Myocyte (in vitro differentiated cells): ENCODE results near the gene ZNF692. TPM values are rescaled to one million over a fixed set of nuclear protein-coding genes. Genes with fewer than 3 reads are reported as not detected.
A peak's percentile ranks its signal among the peaks of the same experiment; 100 is the strongest.
"Not testable (repeated sequence)": the region's sequence is repeated elsewhere in the genome, so short reads cannot be mapped to it uniquely, and the experiment has no call there.

Source experiments
- DNase-seq: peaks from one replicate; pipeline ENCODE4 v3.0.0-alpha.2; 2012; ENCODE audit warnings: low read depth
- microRNA-seq: library from miRNA; unstranded; fragments of <30 nt; microRNA quantifications from one replicate; pipeline ENCODE4, GENCODE V29; 2016
- total RNA-seq: library from RNA; depleted of rRNA; stranded (reverse); fragments of >200 nt; gene quantifications from 2 replicates; pipeline ENCODE4 v1.2.3, GENCODE V29; 2014

Gene ZNF692
- total RNA-seq, 1 donor from 2014 or later: 61.7 TPM

- no peak for DNase-seq
Observed at GRCh38 chr1:248810000-248810726, 48.7 kb downstream of the ZNF692 start.

GRCh38 chr1:248808876-248809275, 50.0 kb downstream of the ZNF692 start:
- no peak for DNase-seq

- peak; percentile 47 for DNase-seq
Observed at GRCh38 chr1:248807067-248807737, 51.7 kb downstream of the ZNF692 start.

GRCh38 chr1:248805876-248806275, 53.0 kb downstream of the ZNF692 start:
- DNase-seq: peak; percentile 88

- no peak for DNase-seq
Observed at GRCh38 chr1:248804771-248805681, 53.9 kb downstream of the ZNF692 start.

GRCh38 chr1:248803501-248803900, 55.4 kb downstream of the ZNF692 start:
- not testable (repeated sequence) for DNase-seq

GRCh38 chr1:248802454-248802853, 56.4 kb downstream of the ZNF692 start:
- DNase-seq: no peak

- DNase-seq: no peak
Observed at GRCh38 chr1:248800459-248800858, 58.4 kb downstream of the ZNF692 start.

Small RNAs within 50 kb of the gene (microRNA-seq; reads per million reads assigned to microRNA genes)
- gene MIR3124: not detected

Other genes with a start within 250 kb of the ZNF692 start
- gene OR2T11, start 224.0 kb downstream of the ZNF692 start, total RNA-seq: not detected in 2 replicates
- gene OR2T35, start 213.8 kb downstream of the ZNF692 start, total RNA-seq: not detected in 2 replicates
- gene OR2T27, start 203.6 kb downstream of the ZNF692 start, total RNA-seq: not detected in 2 replicates
- not detected in 2 replicates for gene OR14I1, start 156.3 kb downstream of the ZNF692 start, total RNA-seq
- not detected in 2 replicates for gene LYPD8, start 103.3 kb downstream of the ZNF692 start, total RNA-seq
- gene SH3BP5L, start 33.2 kb downstream of the ZNF692 start, total RNA-seq: 26.5 and 30.9 TPM in 2 replicates
- 38.9 and 43.4 TPM in 2 replicates for gene ZNF672, start 20.9 kb downstream of the ZNF692 start, total RNA-seq
- gene PGBD2, start 47.1 kb upstream of the ZNF692 start, total RNA-seq: 3.6 and 4.8 TPM in 2 replicates